SHP77 treated with DMSO at 0.1 percent for 48 hours (cell line): ENCODE results near the gene SPSB3.

Experiments used
- DNase-seq: peaks from one replicate; lab custom pipeline; 2025; lab: John Stamatoyannopoulos, UW

Gene SPSB3

DNA sequence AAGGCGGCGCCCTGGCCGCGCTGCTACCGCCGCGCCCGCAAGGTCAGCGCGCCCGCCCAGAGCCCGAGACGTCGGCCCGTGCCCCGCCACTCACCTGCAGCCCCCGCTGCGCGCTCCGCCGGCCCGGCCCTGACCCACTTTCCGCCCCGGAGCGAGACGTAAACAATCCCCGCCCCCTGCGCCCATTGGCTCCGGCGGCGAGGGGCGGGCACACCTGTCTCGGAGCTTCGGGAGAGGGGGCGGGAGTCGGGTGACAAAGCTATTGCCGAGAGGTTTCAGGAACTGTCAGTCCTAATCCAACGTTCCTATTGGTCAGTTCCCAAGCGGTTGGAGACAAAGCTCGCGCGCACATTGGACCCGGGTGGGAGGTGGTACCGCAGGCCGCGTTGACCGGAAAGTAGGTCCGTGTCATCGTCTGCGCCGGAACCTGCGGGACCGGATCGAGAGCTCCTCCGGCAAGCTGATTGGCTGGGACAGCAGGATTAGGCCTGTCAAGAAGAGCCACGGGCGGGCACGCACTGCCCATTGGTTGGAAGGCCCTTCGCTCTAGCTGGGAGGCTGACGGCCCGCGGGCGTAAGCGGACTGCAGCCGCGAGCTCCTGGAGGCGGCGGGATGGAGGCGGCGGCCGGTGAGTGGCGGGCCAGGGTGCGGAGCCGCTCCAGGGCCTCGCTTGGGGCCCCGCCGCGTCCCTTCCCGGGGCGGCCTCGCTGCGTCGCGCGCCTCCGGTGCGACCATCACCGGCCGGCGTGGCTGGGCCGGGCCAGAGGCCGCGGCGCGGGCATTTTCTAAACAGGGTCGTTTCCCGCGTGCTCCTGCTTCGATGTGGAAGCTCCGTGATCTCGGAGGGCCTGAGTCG is at the start of gene SPSB3, which contains the start of gene NUBP2:
Gene SPSB3, minus strand, starts transcription at position 164 of the 857 bp plus-strand sequence. CDS start 1,088 bp downstream, outside the sequence.
Gene NUBP2, plus strand, starts transcription at position 553 of the 857 bp plus-strand sequence. Its CDS starts 61 bp downstream, at position 614.
- peak; percentile 97 for DNase-seq

- DNase-seq, result no peak
These were observed 49.1 kb upstream of the SPSB3 start for GRCh38 chr16:1831186-1832075.

DNA sequence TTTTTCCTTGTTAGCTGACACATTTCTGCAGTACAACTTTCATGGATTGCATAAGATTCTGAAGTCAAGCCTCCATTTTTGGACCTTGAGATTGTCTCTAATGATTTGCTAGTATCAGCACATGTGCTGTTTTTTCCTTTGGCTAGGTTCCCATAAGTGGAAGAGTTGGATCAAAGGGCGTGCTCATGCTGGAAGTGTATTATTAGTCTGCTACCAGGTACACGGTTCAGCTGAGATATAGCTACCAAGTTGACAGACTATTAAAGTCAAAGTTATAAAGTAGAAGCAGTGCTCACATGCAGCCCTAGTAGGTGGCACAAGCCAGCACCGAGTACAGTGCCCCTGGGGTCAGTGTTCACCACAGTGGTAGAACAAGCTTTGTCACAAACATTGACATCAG is 47.8 kb upstream of the SPSB3 start:
- no peak for DNase-seq

GRCh38 chr16:1828645-1829410 is 46.5 kb upstream of the SPSB3 start:
- DNase-seq, result no peak

DNA sequence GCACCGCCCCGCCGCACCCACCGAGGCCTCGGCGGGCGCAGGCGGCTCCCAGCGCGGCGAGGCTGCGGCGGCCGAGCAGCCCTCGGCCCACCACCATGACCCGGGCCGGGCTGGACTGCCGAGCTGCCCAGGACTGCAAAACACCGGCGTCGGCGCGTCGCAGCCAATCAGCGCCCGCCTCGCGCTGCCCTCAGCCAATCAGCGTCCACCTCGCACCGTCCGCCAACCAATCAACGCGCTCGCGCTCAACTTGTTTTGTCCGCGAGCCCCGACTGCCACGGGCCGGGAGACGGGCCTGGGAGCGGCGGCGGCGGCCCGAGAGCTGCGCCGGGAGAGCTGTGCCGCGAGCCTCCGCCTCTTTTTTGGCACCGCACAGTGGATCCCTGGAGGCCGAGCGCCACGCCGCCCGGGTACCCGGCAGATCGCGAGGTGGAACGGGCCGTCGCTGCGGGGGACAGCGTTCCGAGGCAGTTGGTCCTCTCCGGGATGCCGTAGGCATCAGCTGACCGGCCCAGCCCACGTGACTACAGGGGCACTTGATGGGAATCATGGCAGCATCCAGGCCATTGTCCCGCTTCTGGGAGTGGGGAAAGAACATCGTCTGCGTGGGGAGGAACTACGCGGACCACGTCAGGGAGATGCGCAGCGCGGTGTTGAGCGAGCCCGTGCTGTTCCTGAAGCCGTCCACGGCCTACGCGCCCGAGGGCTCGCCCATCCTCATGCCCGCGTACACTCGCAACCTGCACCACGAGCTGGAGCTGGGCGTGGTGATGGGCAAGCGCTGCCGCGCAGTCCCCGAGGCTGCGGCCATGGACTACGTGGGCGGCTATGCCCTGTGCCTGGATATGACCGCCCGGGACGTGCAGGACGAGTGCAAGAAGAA is 44.6 kb upstream of the SPSB3 start, which contains the start of the genes FAHD1 and HAGH:
Gene FAHD1, plus strand, starts transcription at position 516 of the 883 bp plus-strand sequence. Its CDS starts 33 bp downstream, at position 549.
Gene HAGH, minus strand, starts transcription at position 135 of the 883 bp plus-strand sequence. Its CDS starts 38 bp downstream, at position 97.
- peak; percentile 76 for DNase-seq

- DNase-seq, result no peak
These were observed 43.7 kb upstream of the SPSB3 start for GRCh38 chr16:1825864-1826690.

- DNase-seq, result no peak
These were observed 43.1 kb upstream of the SPSB3 start for GRCh38 chr16:1825381-1825863.

DNA sequence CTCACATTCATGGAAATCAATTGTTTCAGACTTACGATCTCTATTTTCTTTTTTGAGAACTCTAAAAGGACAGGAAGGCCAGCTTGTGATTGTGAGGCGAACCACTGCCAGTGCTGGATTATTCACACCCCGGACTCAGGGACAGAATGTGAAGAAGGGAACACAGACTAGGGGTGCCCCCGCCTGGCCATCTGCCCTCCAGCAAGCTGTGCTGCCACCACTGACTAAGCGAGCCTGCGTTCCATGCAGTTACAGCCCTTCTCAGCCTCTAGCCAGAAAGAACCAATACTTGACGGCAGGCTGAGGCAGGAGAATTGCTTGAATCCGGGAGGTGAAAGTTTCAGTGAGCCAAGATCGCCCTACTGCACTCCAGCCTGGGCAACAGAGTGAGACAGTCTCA is 41.5 kb upstream of the SPSB3 start:
- no peak for DNase-seq

- DNase-seq, result no peak
These were observed 40.4 kb upstream of the SPSB3 start for GRCh38 chr16:1822801-1823200.

GRCh38 chr16:1821861-1822611 is 39.7 kb upstream of the SPSB3 start:
- DNase-seq, result no peak

DNA sequence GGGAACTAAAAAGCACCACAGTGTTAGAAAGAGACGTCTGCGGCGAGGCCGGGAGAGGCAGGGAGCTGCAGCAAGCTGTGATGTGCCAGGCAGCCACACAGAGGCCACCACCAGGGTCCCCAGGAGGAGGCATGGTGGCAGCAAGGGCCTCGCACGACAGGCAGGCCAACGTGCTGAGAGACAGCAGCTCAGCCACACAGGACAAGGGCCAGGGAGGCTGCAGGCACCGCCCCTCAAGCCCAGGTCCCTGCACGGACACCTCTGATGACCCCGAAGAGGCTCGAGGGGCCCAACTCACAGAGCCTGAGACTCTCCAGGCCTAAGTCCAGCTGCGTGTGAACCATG is 38.5 kb upstream of the SPSB3 start:
- DNase-seq, result no peak

DNA sequence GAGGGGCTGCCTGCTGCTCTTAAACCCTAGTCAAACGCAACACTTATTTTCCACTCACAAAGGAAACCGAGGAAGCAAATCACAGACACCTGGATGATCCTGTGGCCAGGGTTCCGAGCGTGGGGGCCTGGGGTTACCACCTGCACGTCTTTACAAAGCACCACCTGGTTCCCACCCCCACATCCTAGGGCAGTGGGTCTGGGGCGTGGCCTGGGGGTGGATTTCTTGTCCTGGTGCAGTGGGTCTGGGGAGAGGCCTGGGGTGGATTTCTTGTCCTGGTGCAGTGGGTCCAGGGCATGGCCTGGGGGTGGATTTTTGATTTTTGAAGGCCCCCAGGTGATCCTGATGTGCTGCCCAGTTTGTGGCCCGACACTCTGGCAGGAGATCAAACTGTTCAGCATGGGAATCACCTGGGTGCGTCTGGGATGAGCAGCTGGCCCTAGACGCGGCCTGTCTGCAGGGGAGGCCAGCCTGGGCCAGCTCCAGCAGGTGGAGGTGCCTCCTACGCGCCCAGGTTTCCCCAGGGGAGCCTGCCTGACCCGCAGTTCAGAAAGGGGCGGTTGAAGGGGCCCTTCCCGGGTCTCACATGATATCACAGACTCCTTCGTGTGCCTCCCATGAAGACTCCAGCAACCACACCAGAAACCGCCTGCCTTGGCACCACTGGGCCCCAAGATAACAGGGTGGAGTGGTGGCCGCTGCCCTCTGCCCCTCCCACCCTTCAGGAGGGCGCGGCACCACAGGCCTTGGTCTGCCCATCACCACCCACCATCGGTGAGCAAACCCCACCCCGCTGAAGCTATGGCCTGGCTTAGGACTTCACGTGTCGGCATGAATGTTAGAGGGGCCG is 38.0 kb upstream of the SPSB3 start:
- no peak for DNase-seq

- no peak for DNase-seq
These were observed 37.2 kb upstream of the SPSB3 start for GRCh38 chr16:1819611-1820010.

- no peak for DNase-seq
These were observed 36.6 kb upstream of the SPSB3 start for GRCh38 chr16:1818873-1819525.

GRCh38 chr16:1818204-1818872 is 36.0 kb upstream of the SPSB3 start:
- DNase-seq, result no peak

DNA sequence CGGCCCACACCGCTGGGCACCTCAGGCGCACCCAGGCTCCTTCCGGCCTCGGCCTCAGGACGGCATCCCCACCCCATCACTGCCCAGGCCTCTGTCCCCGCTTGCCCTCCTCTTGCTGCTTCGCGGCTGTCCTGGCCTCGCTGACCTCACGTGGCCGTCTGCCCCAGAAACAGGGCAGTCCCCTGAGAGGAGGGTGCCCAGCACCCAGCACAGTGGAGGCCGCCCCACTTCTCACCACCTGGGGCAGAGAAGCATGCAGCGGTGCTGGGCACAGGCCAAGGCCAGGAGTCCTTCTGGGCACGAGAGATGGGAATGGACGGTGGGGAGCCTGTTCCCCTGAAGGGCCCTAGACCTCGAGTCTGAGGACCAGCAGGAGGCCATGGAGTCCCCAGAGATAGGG is 35.3 kb upstream of the SPSB3 start:
- no peak for DNase-seq

DNA sequence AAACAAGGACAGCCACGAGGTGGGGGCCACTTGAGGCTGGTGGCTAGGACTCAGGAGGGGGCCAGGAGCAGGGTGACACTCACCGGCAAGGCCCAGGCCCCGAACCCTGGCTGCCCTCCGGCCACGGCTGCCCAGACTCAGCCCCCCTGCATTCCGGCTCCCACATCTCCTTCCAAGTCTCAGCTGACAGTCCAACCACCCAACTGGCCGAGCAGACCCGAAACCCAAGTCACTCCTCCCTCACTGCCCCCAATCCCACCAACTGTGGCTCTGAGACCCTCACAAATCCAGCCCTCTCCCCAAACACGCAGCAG is 34.9 kb upstream of the SPSB3 start:
- no peak for DNase-seq
